ENCODE measurements around the gene ACOT2.

ACOT2 gene

GRCh38 chr14:73599499-73599898 lies 30.5 kb downstream of the ACOT2 start:
- no peak for DNase-seq (ENCODE audit: low read depth)
- H3K4me3 ChIP-seq (ENCODE audit: low read depth, low read length): no peak overlapping the region
- TF ChIP-seq CTCF (IDR thresholded peaks at IDR 0.05; ENCODE audit: insufficient read depth, low read depth, low read length, missing control alignments): no peak

- H3K4me3 ChIP-seq (ENCODE audit: low read depth, low read length): no peak overlapping the region
- no peak for TF ChIP-seq CTCF (IDR thresholded peaks at IDR 0.05; ENCODE audit: insufficient read depth, low read depth, low read length, missing control alignments)
- DNase-seq (ENCODE audit: low read depth): no peak
Measured at GRCh38 chr14:73602994-73603393, 34.0 kb downstream of the ACOT2 start.

- H3K4me3 ChIP-seq (ENCODE audit: low read depth, low read length): no peak overlapping the region
- no peak for TF ChIP-seq CTCF (IDR thresholded peaks at IDR 0.05; ENCODE audit: insufficient read depth, low read depth, low read length, missing control alignments)
- peak; percentile 17 for DNase-seq (ENCODE audit: low read depth)
Measured at GRCh38 chr14:73606271-73606670, 37.3 kb downstream of the ACOT2 start.

- H3K4me3 ChIP-seq (ENCODE audit: low read depth, low read length): no peak overlapping the region
- no peak for DNase-seq (ENCODE audit: low read depth)
- no peak for TF ChIP-seq CTCF (IDR thresholded peaks at IDR 0.05; ENCODE audit: insufficient read depth, low read depth, low read length, missing control alignments)
Measured at GRCh38 chr14:73607241-73607640, 38.2 kb downstream of the ACOT2 start.

GRCh38 chr14:73610687-73611086 lies 41.7 kb downstream of the ACOT2 start:
- DNase-seq (ENCODE audit: low read depth): no peak
- H3K4me3 ChIP-seq (ENCODE audit: low read depth, low read length): no peak overlapping the region
- TF ChIP-seq CTCF (IDR thresholded peaks at IDR 0.05; ENCODE audit: insufficient read depth, low read depth, low read length, missing control alignments): no peak

GRCh38 chr14:73612339-73613045 lies 43.5 kb downstream of the ACOT2 start, which contains the start of gene ACOT6:
Gene ACOT6 (plus strand): TSS chr14:73612517. CDS start chr14:73612572, 55 bp downstream.
- DNase-seq (ENCODE audit: low read depth): peak; percentile 72
- TF ChIP-seq CTCF (IDR thresholded peaks at IDR 0.05; ENCODE audit: insufficient read depth, low read depth, low read length, missing control alignments): no peak
- H3K4me3 ChIP-seq (ENCODE audit: low read depth, low read length): peak within 1 kb of the TSS; percentile 56

- no peak for TF ChIP-seq CTCF (IDR thresholded peaks at IDR 0.05; ENCODE audit: insufficient read depth, low read depth, low read length, missing control alignments)
- DNase-seq (ENCODE audit: low read depth): no peak
- H3K4me3 ChIP-seq (ENCODE audit: low read depth, low read length): peak overlapping the region; percentile 56
Measured at GRCh38 chr14:73613046-73613383, 44.0 kb downstream of the ACOT2 start.
